Measurements from ENCODE around the gene FREY1.
A peak's percentile ranks its signal among the peaks of the same experiment; 100 is the strongest.

FREY1 gene

GRCh38 chr11:45894555-45895247 is 12.4 kb downstream of the FREY1 start:
- no peak for DNase-seq (ENCODE audit: low spot score)

- no peak for DNase-seq (ENCODE audit: low spot score)
Measured at GRCh38 chr11:45892856-45893255, 14.2 kb downstream of the FREY1 start.

GRCh38 chr11:45890886-45891550 is 16.1 kb downstream of the FREY1 start:
- no peak for DNase-seq (ENCODE audit: low spot score)

GRCh38 chr11:45889966-45890365 is 17.1 kb downstream of the FREY1 start:
- no peak for DNase-seq (ENCODE audit: low spot score)

GRCh38 chr11:45889555-45889954 is 17.5 kb downstream of the FREY1 start:
- DNase-seq (ENCODE audit: low spot score) = no peak

GRCh38 chr11:45887587-45887986 is 19.5 kb downstream of the FREY1 start:
- DNase-seq (ENCODE audit: low spot score) = no peak

- no peak for DNase-seq (ENCODE audit: low spot score)
Measured at GRCh38 chr11:45886816-45887520, 20.1 kb downstream of the FREY1 start.

GRCh38 chr11:45885921-45886721 is 20.9 kb downstream of the FREY1 start:
- no peak for DNase-seq (ENCODE audit: low spot score)

- DNase-seq (ENCODE audit: low spot score) = no peak
Measured at GRCh38 chr11:45885274-45885920, 21.7 kb downstream of the FREY1 start, which contains the start of gene MAPK8IP1. Gene MAPK8IP1 (plus strand): TSS chr11:45885651. CDS start chr11:45885821, 170 bp downstream.

GRCh38 chr11:45884596-45885185 is 22.4 kb downstream of the FREY1 start:
- no peak for DNase-seq (ENCODE audit: low spot score)

GRCh38 chr11:45881708-45882368 is 25.2 kb downstream of the FREY1 start:
- no peak for DNase-seq (ENCODE audit: low spot score)

GRCh38 chr11:45880772-45881570 is 26.1 kb downstream of the FREY1 start:
- no peak for DNase-seq (ENCODE audit: low spot score)

- DNase-seq (ENCODE audit: low spot score) = peak; percentile 81
Measured at GRCh38 chr11:45879803-45880686, 27.0 kb downstream of the FREY1 start.

- DNase-seq (ENCODE audit: low spot score) = no peak
Measured at GRCh38 chr11:45877845-45878244, 29.2 kb downstream of the FREY1 start.

- no peak for DNase-seq (ENCODE audit: low spot score)
Measured at GRCh38 chr11:45877221-45877620, 29.9 kb downstream of the FREY1 start.

- DNase-seq (ENCODE audit: low spot score) = no peak
Measured at GRCh38 chr11:45876401-45876800, 30.7 kb downstream of the FREY1 start.

GRCh38 chr11:45872651-45873356 is 34.3 kb downstream of the FREY1 start:
- peak; percentile 70 for DNase-seq (ENCODE audit: low spot score)

- DNase-seq (ENCODE audit: low spot score) = no peak
Measured at GRCh38 chr11:45871638-45872037, 35.4 kb downstream of the FREY1 start.
